Esophagus squamous epithelium (tissue), 4 donors: ENCODE results near the gene GCNT1.

Source experiments
- POLR2A ChIP-seq, 4 donors: fragments of 450-650 bp; IDR thresholded peaks; one replicate each; pipeline ENCODE4 v1.6.1; 2017; ENCODE audit warnings: antibody characterized with exemption in 4 of 4, mild to moderate bottlenecking in 4 of 4, moderate library complexity in 3 of 4
- TF ChIP-seq, protein P1 (sequence below), 6 experiments: fragments of 450-650 bp in 4 of 6; fragments of 200-600 bp in 2 of 6; sonication (generic) in 2 of 6; IDR thresholded peaks; one replicate each; pipeline ENCODE4 v1.5.1; 2016 to 2019; ENCODE audit warnings: antibody characterized with exemption in 6 of 6, mild to moderate bottlenecking in 4 of 6, moderate library complexity in 4 of 6

DNA sequence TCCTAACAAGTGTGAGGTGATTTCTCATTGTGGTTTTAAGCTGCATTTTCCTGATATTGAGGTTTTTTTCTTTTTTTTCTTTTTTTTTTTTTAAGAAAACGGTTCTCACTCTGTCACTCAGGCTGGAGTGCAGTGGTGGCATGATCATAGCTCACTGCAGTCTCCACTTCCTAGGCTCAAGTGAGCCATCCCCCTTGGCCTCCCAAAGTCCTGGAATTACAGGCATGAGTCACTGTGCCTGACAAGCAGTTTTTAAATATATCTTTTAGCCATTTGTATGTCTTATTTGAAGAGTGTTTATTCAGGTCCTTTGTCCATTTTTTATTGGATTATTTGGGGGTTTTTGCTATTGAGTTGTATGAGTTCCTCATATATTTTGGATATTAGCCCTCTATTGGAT is 53.8 kb downstream of the GCNT1 start:
- TF ChIP-seq, protein P1, sequence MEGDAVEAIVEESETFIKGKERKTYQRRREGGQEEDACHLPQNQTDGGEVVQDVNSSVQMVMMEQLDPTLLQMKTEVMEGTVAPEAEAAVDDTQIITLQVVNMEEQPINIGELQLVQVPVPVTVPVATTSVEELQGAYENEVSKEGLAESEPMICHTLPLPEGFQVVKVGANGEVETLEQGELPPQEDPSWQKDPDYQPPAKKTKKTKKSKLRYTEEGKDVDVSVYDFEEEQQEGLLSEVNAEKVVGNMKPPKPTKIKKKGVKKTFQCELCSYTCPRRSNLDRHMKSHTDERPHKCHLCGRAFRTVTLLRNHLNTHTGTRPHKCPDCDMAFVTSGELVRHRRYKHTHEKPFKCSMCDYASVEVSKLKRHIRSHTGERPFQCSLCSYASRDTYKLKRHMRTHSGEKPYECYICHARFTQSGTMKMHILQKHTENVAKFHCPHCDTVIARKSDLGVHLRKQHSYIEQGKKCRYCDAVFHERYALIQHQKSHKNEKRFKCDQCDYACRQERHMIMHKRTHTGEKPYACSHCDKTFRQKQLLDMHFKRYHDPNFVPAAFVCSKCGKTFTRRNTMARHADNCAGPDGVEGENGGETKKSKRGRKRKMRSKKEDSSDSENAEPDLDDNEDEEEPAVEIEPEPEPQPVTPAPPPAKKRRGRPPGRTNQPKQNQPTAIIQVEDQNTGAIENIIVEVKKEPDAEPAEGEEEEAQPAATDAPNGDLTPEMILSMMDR (IDR thresholded peaks at IDR 0.05): no peak
- no peak for TF ChIP-seq POLR2A (IDR thresholded peaks at IDR 0.05)
